GM19395 (cell line): Measurements from ENCODE around the gene MBL2.
A peak's percentile ranks its signal among the peaks of the same experiment; 100 is the strongest.

ENCODE experiments used
- ATAC-seq: cut with Tn5 transposase; IDR thresholded peaks from one replicate; pipeline ENCODE4 v1.9.1; 2021; ENCODE audit warnings: mild to moderate bottlenecking, moderate library complexity; ENCODE audit not compliant: unreplicated experiment

Gene MBL2

DNA sequence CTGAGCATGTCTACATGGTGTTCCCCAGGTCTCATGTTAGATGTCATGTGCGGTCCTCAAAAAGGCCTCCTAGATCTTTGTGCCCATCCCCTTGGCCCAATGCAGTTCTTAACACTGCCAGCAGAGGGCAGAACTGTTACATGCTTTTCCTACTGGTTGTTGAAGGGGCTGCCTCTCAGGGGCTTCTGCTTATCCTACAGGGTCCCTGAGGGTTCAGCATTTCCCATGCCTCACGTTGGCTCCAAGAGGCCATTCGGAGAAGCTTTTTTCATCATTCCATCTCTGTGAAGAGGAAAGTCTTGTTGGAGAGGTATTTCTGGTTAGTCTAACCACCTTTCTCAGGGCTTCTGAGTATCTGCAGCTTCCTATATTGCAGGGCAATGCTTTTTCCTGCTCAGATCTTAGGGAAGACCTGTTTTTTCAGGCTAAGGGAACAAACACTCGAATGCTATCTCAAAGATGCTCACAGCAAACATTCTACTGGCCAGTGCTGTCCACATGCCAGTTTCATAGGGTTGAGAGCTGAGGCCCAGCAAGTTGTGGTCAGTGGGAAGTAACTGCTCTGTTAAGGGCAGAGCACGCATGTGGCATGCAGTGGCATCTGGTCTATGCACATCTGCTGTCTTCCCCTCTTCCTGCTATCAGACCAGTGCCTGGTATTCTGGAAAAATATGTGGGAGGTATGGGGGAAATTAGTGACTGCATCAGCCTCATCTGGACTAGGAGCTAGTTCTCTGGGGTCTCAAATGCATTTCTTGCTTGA is 31.5 kb downstream of the MBL2 start:
- ATAC-seq = peak; percentile 71

DNA sequence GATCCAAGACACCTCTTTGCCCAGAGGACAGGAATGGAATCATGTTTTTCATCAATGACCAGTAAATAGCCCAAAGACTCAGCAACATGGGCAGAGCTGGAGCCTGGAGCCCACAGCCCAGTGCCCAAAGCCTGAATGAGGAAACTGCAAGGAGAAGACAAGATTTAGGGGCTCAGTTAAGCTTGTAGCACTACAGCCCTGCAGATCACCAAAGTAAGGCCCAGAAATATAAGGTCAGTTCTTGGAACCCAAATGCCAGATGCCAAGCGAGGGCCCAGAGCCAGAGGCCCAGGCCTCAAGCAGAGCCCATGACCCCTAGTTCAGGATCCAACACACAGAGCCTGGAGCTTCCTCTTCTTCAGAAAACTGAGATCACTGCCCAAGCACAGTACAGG is 32.4 kb downstream of the MBL2 start:
- ATAC-seq = no peak

DNA sequence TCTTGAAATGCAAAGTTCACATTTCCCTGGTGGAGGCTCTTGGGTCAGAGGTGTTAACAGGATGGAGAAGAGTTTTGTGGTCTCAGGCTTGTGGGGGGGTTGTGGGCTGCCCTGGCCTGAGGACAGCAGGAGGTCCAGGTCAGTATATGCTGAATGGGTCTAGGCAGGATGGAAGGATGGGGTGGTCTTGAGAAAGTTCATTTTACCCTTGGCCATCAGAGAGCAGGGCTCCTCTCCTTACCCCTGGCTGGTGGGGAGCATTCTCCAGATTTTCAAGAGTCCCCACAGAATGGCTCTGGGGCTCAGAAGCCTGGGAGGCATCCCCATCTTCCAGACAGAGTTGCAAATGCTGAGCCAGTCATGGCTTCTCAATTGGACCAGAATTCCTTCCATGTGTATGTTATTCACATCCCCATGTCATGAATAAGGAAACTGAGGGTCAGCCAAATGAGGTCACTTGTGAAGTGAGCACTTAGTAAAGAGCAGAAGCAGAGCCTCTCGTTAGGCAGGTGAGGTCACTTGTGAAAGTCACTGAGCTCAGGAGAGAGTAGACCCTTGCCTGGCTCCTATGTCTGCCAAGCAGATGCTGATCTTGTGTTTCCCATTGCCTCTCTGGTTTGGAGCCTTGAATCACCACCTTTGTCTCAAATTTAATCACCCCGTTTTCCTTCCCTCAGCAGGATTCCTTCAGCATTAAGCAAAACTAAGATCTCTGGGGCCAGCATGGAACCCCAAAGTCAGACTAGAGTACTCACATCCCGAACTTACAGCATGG is 33.0 kb downstream of the MBL2 start:
- no peak for ATAC-seq

DNA sequence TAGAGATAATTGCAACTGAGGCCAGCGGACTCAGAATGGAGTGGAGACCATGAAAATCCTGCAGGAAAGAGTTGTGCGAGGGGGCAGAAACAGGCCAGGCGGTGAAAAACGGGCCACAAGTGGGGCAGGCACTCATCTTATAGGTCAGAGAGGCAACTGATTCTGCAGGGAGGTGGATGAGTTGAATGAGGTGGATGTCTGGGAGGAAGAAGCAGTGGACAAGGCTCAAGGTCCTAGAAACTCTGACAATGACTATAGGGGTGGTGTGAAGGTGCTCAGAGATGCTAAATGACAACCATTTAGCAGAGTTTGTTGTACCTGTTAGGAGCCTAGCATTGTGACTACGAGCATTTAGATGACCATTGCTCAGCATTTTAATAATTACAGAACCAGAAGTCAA is 33.6 kb downstream of the MBL2 start:
- no peak for ATAC-seq

DNA sequence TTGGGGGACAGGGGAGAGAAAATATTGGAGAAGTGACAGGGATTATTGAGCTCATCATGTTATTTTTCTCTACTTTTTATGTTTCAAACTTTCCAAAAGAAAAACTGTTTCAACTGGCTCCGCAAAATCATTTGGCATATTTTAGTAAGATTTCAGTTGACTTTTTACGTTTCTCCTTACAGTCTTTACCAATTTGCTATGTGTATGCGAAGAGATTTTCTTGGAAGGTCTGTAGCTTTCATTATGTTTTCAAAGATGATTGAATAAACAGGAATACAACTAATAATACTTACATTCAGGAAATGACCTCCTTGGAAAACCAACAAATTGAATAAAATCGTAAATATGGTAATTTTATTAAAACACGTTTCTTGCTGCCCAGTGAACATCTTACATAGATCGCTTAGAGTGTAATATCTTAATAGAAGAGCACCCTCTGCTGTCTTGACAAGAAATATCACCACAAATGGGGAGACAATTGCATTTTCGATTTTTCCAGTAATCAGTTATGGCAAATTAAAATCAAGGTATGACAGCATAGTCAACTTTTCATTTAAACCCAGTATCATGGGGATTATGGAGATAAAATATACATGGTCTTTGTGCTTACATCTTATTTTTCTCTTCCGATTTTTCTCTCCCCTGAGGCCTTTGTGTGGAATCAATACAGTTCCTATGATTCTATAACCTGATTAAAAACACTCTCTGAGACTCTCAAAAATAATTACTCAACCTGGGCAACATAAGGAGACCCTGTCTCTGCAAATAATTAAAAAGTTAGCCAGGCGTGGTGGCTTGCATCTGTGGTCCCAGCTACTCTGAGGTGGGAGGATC is 43.1 kb downstream of the MBL2 start:
- ATAC-seq = no peak

DNA sequence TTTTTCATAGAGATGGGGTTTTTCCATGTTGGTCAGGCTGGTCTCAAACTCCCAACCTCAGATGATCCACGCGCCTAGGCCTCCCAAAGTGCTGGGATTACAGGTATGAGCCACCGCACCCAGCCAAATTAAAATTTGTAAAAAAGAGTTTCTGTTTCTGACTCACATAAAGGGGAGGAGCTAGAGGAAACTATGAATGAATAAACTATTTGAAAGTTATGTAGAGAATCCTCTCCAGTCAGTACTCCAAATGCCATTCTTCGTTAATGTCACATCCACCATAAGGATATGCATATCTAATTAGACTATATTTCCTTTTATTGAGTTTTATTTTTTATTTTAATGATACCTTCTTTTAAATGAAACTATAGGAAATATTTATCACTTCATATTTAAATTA is 52.6 kb downstream of the MBL2 start:
- no peak for ATAC-seq
